CD4-positive, alpha-beta T cell treated with Interleukin-6 for 4 hours (primary cell): ENCODE data around the gene NOP56.
"Not testable (repeated sequence)": the region's sequence is repeated elsewhere in the genome, so short reads cannot be mapped to it uniquely, and the experiment has no call there.

ENCODE experiments used
- DNase-seq: peaks from one replicate; pipeline ENCODE4 v3.0.0-alpha.2; 2020; ENCODE audit warnings: mixed read lengths

The NOP56 gene

DNA sequence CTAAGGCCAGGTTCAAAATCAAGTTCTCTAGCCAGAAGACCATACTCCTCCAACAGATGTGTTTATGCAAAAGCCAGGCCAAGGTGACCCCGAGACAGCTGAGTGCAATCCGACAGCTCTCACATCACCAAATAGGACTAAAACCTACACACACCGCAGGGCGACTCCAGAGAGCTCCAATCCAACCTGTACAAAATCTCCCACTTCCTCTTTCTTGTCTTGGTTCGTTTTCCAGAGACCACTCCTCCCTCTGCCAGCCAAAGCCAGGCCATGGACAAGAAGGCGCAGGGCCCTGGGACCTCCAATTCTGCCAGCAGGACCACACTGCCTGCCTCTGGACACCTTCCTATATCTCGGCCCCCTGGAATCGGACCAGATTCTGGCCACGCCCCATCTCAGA lies 11.5 kb upstream of the NOP56 start:
- DNase-seq, result no peak

DNA sequence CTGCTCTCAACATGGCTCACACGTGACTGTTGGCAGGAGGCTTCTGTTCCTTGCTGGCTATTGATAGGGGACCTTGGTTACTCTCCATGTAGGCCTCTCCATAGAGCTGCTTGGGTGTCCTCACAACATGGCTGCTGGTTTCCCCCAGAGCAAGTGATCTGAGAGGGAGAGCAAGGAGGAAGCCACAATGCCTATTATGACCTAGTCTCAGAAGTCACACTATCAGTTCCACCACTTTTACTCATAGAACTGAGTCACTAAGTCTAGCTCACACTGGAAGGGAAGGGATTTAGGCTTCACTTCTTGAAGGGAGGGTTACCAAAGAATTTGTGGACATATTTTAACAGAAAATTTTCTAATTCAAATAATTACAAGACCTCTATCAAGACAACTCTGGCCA lies 8.7 kb upstream of the NOP56 start:
- DNase-seq, result no peak

DNA sequence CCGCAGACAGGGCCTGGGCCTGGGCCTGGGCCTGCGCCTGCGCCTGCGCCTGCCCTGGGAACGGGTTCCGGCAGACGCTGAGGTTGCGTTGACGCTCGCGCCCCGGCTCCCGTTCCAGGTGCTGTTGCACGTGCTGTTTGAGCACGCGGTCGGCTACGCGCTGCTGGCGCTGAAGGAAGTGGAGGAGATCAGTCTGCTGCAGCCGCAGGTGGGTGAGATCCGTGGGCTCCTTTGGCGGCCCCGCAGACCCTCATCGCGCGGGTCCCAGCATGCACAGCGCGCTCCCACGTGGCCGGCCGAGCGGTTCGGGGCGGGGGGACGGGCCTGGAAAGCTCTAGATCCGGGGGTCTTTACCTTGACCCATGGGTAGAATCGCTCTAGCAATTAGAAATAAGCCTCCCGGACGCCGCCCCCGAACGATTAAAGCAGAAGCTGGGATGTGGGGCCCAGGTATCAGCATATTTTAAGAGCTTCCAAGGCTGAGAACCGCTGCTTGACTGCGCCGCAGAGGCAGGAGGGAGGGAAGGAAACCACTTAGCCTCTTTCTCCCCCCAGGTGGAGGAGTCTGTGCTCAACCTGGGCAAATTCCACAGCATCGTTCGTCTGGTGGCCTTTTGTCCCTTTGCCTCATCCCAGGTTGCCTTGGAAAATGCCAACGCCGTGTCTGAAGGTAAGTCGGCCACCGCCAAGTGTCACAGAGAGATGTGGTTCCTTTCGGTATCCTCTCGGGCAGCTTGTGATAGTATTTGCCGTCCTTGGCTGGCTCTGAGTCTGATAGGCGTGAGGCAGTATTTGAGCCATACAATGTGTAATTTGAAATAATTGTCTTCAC lies 508 bp downstream of the NOP56 start:
- DNase-seq, result peak; percentile 30

DNA sequence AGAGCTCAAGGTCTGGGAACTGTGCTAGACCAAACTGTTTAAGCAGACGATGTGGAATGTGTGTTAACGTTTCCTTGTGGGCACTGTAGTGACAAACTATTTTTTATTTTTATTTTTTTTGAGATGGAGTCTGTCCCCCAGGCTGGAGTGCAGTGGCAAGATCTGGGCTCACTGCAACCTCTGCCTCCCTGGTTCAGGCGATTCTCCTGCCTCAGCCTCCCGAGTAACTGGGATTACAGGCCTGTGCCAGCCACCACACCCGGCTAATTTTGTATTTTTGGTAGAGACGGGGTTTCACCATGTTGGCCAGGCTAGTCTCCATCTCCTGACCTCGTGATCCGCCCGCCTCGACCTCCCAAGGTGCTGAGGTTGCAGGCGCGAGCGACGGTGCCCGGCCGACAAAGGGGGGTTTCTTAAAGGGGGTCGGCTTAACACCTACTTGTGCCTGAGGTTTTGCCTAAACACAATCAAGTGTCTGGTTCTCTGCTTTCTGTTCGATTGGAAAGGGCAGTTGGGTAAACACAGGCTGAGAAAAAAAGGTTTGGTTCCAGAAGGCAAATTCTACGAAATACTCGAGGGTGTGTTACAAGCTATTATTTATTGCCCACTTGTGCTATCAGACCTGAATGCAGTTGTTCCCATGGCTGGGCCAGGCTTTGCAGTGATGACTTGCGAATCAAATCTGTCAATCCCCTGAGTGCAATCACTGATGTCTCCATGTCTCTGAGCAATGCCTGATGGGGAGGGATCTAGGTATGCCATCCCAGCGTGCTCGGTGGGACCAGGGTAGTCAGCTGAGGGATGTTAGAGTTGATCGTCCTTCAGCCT lies 1.3 kb downstream of the NOP56 start:
- DNase-seq, result no peak

DNA sequence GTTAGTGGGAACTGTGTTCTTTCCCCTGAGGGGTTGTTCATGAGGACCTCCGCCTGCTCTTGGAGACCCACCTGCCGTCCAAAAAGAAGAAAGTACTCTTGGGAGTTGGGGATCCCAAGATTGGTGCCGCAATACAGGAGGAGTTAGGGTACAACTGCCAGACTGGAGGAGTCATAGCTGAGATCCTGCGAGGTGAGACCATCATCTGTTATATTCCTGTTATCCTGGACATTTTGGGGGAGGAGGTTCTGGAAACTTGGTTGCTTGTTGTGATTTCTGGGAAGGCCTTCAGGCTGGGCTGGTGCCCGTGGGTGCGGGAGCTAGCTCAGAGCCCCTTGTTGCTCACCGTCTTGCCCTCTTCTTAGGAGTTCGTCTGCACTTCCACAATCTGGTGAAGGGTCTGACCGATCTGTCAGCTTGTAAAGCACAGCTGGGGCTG lies 2.0 kb downstream of the NOP56 start:
- DNase-seq, result no peak

DNA sequence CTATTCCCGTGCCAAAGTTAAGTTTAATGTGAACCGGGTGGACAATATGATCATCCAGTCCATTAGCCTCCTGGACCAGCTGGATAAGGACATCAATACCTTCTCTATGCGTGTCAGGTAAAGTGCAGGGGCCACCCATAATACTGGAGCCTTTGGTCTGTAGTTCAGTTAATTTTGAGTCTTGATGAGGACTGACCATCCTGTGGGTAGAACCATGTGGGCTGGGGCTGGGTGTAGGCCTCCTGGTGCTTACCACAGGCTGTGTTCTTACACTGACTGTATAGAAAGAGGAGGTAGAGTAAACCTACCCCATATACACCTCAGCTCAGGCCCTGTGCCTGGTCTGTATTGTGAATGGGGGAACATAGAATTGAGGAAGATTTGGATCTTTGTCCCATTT lies 2.4 kb downstream of the NOP56 start:
- DNase-seq, result no peak

DNA sequence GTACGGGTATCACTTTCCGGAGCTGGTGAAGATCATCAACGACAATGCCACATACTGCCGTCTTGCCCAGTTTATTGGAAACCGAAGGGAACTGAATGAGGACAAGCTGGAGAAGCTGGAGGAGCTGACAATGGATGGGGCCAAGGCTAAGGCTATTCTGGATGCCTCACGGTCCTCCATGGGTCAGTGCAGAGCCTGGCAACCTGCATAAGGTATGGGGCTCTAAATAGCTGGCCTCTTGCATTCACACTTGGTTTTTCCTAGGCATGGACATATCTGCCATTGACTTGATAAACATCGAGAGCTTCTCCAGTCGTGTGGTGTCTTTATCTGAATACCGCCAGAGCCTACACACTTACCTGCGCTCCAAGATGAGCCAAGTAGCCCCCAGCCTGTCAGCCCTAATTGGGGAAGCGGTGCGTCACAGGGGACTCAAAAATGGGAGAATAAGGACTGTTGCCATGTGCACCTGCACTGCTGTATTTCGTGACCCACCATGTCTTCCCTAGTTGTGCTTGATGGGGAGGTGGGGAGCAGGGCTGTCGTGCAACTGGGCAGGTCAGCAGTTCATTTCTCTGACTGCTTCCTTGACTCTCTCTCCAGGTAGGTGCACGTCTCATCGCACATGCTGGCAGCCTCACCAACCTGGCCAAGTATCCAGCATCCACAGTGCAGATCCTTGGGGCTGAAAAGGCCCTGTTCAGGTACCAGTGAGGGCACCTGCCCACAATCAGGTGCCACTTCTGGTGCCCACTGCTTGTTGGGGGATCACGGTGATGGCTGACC lies 3.1 kb downstream of the NOP56 start:
- DNase-seq, result no peak

DNA sequence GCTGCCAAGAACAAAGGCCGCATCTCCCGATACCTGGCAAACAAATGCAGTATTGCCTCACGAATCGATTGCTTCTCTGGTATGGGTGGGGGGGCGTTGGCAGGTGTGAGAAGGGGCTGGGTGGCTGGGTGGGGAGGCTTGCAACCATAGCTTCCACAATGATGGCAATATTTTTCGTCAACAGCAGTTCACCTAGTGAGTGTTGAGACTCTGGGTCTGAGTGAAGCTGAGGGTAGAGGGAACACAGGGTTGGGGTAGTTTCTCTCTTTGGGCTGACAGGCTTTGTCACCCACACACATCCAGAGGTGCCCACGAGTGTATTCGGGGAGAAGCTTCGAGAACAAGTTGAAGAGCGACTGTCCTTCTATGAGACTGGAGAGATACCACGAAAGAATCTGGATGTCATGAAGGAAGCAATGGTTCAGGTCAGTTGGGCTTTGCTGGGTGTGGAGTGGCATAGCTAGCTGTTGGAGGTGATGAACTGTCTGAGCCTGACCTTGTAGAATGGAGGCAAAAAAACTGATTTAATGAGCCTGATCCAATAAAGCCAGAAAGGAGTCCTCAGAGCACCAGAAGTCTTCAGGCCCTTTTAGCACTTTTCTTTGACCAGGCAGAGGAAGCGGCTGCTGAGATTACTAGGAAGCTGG lies 4.2 kb downstream of the NOP56 start:
- no peak for DNase-seq

DNA sequence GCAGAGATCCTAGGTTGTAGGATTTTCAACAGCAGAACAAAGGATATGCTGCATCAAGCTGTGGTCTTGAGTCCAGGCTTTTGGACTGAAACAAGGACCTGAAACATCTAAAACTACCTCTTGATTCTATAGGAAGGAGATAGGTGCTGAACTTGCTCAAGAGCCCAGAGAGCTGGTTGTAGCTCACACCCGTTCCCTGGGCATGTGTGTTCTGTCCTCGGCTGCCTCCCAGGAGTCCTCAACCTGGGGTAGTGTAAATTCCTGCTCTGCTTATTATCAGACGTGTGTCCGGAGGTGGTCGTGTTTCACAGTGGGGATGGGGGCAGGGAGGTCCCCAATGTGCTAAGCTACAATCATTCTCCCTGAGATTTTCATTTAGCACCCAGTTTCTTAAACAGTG lies 4.8 kb downstream of the NOP56 start:
- DNase-seq, result no peak

DNA sequence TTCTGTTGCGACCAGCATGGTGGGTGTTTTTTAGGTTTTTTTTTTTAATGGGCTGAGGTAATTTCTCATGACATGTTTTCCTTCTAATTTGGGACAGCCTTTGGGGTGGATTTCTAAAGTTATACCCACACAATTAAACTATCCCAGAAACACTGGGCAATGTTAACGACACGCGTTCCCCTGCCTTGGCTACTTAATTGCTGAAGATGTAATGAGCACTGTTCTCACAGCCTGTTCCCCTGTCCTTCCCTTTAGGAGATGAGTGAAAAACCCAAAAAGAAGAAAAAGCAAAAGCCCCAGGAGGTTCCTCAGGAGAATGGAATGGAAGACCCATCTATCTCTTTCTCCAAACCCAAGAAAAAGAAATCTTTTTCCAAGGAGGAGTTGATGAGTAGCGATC lies 5.2 kb downstream of the NOP56 start:
- DNase-seq, result no peak

DNA sequence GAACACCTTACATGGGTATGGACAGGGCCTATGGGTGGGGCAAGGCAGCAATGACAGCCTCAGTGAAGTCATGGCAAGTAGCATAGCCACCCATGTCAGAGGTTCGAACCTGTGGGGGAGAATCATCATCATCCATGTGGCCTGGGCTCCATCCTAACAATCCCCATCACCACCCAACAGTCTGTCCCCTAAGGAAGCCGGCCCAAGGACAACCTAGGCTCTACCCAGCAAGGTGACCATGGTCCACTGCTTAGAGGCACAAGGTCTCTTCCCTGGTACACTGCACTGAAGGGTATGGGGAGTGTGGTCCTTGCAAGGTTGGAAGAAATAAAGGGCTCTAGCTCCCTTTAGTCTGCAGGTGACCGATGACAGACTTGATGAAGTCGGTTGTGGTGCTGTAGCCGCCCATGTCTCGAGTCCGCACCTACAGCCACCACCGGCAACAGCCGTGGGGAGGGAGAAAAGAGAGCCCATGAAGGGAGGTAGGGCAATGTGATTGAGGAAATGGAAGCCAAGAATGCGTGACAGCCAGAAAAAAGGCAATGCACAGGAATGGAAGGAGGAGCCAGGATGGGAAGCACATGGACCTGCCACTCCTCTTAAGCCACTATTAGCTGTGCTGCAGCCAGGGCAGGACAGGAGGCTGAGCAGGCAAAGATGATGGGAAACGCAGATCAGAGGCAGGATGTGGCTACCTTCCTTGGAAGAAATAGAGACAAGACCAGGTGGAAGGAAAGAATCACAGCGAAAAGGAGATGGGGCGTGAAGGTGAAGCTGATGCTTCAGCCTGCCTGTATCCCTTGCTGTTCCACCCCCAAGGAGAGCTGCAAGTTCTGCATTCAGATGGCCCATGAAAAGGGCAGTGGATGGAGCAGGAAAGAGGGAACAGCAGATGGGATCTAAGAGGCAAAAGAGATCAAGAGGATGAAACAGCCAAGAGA lies 6.3 kb downstream of the NOP56 start:
- DNase-seq, result no peak

DNA sequence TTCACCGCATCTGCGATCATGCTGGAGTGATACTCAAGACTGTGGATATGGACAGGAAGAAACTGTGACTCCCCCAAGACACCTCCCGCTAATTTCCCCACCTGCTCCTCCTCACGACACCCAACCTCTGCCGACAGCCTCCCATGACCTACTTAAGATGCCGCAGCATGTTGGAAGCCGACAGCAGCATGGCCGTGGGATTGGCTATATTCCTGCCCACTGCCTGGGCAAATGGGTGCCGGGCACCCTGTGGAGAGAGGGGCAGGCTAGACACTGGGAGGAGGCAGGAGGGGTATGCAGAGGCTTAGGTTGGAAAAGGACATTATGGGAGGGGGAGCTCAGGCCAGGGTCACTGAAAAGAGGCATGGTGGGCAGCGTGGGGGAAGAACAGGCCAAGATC lies 7.1 kb downstream of the NOP56 start:
- no peak for DNase-seq

DNA sequence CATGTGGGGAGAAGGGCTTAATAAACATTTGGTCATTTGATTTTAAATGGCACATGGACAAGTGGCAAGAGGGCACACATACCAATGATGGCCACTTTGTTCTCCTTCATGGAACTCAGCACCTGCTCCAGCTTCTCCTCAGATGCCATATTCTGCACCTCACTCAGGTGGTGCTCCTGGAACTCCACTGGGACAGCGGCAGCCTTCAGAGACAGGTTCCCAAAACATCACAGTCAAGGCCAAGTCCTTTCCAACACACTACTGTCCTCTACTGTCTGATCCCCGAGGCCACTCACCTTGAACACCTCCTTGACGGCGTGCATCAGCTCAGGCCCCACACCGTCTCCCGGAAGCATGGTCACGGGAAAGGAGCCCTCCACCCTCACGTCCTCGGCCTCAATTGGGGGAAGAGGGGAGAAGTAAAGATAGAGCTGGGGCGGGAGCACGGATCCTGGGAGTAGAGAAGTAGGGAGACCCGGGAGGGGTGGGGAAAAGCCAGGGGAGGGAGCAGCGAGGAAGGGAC lies 11.0 kb downstream of the NOP56 start:
- DNase-seq, result no peak

DNA sequence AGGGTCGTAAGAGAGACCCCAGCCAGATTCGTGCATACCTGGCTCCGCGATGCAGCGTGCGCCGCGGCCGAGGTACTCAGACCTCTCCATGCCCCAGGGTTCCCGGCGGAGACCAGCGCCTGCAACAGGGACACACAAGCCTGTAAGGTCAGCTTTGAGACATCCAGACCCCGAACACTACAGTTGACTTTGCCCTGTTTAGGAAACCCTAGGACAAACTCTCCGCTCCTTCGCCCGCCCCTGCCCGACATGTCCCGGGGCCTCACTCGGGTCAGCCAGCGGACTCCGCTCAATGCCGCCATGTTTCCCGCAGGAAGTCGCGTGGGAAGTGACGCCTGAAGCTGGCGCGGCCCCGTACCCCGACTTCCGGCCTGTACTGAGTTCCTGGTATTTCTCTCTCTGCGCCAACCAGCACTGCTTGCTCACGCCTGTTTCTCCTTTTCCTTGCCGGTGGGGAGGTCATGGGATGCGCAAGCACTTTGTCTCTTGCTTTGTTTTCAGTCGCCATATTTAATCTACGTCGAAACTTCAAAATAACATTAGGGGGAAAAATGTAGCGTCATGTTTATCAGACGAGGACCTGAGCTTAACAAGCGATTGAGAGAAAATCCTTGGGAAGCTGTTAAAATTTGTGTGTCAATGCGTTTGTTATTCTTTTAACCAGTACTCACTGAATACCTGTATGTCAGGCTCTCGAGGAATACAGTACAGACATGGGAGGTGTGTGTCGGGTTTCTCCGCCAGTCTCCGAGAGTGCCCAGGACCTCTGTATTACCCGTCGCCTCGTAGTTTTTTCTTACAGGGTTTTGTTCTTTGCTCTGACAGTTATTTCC lies 11.7 kb downstream of the NOP56 start, which contains the start of gene IDH3B:
Gene IDH3B (minus strand): TSS at position 330 of the 833 bp plus-strand sequence. CDS start 28 bp downstream, at position 302.
- DNase-seq, result peak; percentile 90

DNA sequence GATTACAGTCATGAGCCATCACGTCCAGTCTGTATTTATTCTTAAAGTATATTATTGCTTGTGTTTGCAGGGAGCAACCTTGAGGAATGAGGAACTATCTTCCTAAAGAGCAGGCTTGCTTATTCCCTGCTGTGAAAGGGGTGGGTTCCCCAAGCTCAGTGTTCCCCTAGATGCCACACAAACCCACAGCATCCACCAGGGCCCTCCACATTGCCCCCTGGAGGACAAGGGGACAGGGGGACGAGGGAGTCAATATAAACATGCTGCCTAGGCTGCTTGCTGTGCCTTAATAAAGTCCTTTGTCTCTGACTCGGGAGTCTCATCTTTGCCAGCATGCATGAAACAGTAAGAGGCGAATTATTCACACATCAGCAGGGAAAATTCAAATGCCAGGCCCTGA lies 19.5 kb downstream of the NOP56 start:
- no peak for DNase-seq

DNA sequence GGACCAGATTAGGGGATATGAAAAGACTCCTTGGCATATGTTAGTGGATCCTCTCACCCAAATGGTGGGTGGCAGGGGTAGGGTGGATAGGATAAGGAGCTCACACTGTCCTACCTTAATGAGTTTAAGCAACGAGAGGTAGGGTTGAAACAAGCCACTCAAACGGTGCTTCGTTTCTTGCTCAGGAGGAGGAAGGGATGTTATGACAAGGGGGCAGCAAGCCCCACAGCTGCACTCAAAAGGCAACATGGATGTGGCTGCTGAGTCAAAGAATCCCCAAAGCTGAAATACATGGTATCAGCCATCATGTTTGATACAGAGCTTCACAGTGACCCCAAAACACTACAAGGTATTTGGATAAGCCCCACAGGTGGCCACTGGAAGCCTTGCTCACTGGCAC lies 20.0 kb downstream of the NOP56 start:
- no peak for DNase-seq

DNA sequence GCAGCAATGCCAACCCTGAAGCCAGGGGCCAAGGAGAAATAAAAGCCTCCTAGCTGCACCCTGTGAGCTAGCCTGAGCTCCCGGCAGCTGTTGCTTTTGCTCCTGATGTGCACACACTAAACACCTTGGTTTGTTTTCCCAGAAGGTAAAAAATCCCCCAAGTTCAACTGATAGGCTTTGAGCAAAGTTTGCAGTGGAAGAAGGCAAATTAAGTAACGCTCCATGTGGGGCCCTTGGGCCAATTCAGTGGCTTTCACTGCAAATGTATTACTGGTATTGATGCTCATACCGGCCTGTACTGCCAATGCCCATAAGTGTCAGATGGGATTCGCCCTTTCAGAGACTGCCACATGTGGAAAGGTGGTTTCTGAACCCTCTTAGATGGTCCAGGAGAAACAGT lies 21.0 kb downstream of the NOP56 start:
- no peak for DNase-seq

DNA sequence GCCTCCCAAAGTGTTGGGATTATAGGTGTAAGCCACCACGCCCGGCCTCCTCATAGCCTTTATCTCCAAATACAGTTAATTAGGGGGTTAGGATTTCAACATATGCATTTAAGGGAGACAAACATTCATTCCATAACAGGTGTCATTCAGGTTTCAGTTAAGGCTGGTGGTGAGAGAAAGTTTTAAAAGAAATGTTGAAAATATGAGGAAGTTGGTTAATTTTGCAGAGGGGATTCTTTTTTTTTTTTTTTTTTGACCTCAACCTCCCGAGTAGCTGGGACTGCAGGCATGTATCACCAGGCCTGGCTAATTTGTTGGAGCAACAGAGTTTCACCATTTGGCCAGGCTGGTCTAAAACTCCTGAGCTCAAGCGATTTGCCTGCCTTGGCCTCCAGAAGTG lies 27.6 kb downstream of the NOP56 start:
- no peak for DNase-seq

DNA sequence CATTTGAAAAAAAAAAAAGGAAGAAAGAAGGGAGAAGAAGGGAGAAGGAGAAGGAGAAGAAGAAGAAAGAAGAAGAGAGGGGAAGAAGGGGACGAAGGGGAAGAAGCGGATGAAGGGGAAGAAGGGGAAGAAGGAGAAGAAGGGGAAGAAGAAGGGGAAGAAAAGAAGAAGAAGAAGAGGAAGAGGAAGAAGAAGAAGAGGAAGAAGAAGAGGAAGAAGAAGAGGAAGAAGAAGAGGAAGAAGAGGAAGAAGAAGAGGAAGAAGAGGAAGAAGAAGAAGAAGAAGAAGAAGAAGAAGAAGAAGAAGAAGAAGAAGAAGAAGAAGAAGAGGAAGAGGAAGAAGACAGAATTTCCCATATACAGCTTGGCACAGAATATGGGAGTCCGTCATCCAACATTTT lies 29.6 kb downstream of the NOP56 start:
- DNase-seq, result not testable (repeated sequence)

DNA sequence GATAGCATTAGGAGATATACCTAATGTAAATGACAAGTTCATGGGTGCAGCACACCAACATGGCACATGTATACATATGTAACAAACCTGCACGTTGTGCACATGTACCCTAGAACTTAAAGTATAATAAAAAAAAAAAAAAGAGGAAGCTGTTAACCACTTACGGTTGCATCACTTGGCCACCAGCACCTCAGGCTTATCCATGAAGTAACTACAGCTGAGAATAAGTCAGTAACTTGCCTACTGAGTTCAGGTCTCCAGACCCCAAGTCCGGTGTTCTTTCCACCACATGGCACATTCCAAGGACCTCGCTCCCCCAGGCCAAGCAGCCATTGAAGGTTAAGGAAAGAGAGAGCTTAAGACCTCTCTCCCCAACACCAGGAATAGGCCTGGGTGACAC lies 32.4 kb downstream of the NOP56 start:
- not testable (repeated sequence) for DNase-seq
